Body of pancreas (tissue), 4 donors: ENCODE measurements around the gene OLFM3.

Experiments used
- CTCF ChIP-seq, 7 experiments: fragments of 450-650 bp in 4 of 7; fragments of 200-600 bp in 3 of 7; sonication (generic) in 3 of 7; IDR thresholded peaks; one replicate each; pipeline ENCODE4 v1.5.1; 2016 to 2019; ENCODE audit warnings: antibody characterized with exemption in 7 of 7
- POLR2A ChIP-seq, 3 donors: fragments of 450-650 bp; IDR thresholded peaks; one replicate each; pipeline ENCODE4 v1.6.1; 2016; ENCODE audit warnings: antibody characterized with exemption in 3 of 3, mild to moderate bottlenecking in 2 of 3

GRCh38 chr1:101953623-101954022 lies 43.1 kb downstream of the OLFM3 start:
- TF ChIP-seq POLR2A (IDR thresholded peaks at IDR 0.05) = no peak
- TF ChIP-seq CTCF (IDR thresholded peaks at IDR 0.05) = no peak
